Measurements from ENCODE around the gene POLK. TPM values are rescaled to one million over a fixed set of nuclear protein-coding genes. Genes with fewer than 3 reads are reported as not detected.

The POLK gene
- 10 to 100 TPM in 2 of 3 donors, 1 to 10 TPM in 1; 8.0 to 17.3 (median 11.7) TPM for polyA plus RNA-seq

- Mint-ChIP-seq H3K4me1 (peaks cover 42 to 58% of the 10 kb centered on the region in 2 donors), H3K4me3 (peak within 1 kb of the TSS; percentile 89 to 97 (median 95)), H3K27me3 (ENCODE audit: low read depth in 3 of 3) (peaks cover 0 to 3% (median 0%) of the 10 kb centered on the region in 3 donors), H3K36me3 (no peaks in the 10 kb centered on the region), H3K9me3 (no peaks in the 10 kb centered on the region), H3K27ac (peak within 1 kb of the TSS; percentile 85 to 96 (median 92))
- DNase-seq: peak; percentile 80 to 83 (median 83)
These were observed at the start of gene POLK, which contains the start of gene CERT1 for GRCh38 chr5:75511435-75512382. Gene POLK, plus strand, starts transcription at chr5:75511891. Gene CERT1, minus strand, starts transcription at chr5:75511629. Its CDS starts 422 bp downstream, at chr5:75511207.

GRCh38 chr5:75463726-75464125 lies 48.0 kb upstream of the POLK start:
- no peak overlapping the region for H3K4me3 Mint-ChIP-seq

GRCh38 chr5:75465480-75465879 lies 46.2 kb upstream of the POLK start:
- no peak for DNase-seq
- peaks cover 49 to 73% of the 10 kb centered on the region in 2 donors for H3K4me1 Mint-ChIP-seq
- peak overlapping the region in 1 of 6 donors; percentile 11 for H3K27ac Mint-ChIP-seq
- H3K36me3 Mint-ChIP-seq: peaks cover 16 to 24% (median 22%) of the 10 kb centered on the region in 3 donors
- peaks cover 0 to 5% (median 0%) of the 10 kb centered on the region in 3 donors for H3K27me3 Mint-ChIP-seq (ENCODE audit: low read depth in 3 of 3)
- H3K9me3 Mint-ChIP-seq: peaks cover 10 to 29% (median 17%) of the 10 kb centered on the region in 6 donors
- H3K4me3 Mint-ChIP-seq: no peak overlapping the region

More at GRCh38 chr5:75463726-75464125, 48.0 kb upstream of the POLK start:
- peaks cover 4 to 12% (median 5%) of the 10 kb centered on the region in 6 donors for H3K9me3 Mint-ChIP-seq
- H3K4me1 Mint-ChIP-seq: peaks cover 55 to 81% of the 10 kb centered on the region in 2 donors
- peaks cover 0 to 5% (median 0%) of the 10 kb centered on the region in 3 donors for H3K27me3 Mint-ChIP-seq (ENCODE audit: low read depth in 3 of 3)
- DNase-seq: no peak
- H3K27ac Mint-ChIP-seq: peak overlapping the region in 2 of 6 donors; percentile 8 to 72
- H3K36me3 Mint-ChIP-seq: peaks cover 3 to 17% (median 8%) of the 10 kb centered on the region in 3 donors

DNA sequence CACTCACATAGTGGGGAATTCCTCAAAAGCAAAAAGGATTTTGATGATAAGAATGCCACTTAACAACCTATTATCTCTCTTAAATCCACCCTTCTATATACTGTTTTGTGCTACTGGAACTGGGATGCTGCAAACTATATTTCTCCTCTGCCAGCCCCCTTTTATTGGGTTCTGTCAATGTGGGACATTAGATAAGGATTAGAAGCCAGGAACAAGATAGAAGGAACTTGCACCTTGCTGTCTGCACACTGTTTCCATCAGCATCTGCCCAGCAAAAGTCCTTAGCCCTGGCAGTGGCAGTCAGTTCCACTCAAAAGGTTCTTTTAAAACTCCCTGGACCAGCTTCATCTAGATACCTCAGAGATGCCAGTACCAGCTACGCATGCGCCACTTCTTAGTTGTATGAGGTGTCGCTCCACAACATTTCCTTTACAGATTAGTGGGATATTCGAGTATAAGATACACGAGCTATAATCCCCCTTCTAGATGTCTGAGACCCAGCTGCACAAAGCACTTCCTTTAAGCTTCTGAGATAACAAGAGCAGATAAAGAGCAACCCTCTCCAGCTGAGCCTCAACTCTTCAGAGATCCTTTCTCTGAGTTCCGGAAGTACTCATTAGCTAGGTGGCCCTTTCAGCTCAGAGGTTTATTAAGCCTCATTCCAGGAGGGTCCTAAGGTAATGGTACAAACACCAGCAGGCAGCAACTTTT lies 45.5 kb upstream of the POLK start:
- DNase-seq: no peak
- H3K4me3 Mint-ChIP-seq: no peak overlapping the region
- peaks cover 43 to 73% of the 10 kb centered on the region in 2 donors for H3K4me1 Mint-ChIP-seq
- H3K27ac Mint-ChIP-seq: peak overlapping the region in 1 of 6 donors; percentile 46
- H3K9me3 Mint-ChIP-seq: peaks cover 16 to 36% (median 20%) of the 10 kb centered on the region in 6 donors
- peaks cover 23 to 29% (median 28%) of the 10 kb centered on the region in 3 donors for H3K36me3 Mint-ChIP-seq
- H3K27me3 Mint-ChIP-seq (ENCODE audit: low read depth in 3 of 3): peaks cover 0 to 5% (median 0%) of the 10 kb centered on the region in 3 donors

DNA sequence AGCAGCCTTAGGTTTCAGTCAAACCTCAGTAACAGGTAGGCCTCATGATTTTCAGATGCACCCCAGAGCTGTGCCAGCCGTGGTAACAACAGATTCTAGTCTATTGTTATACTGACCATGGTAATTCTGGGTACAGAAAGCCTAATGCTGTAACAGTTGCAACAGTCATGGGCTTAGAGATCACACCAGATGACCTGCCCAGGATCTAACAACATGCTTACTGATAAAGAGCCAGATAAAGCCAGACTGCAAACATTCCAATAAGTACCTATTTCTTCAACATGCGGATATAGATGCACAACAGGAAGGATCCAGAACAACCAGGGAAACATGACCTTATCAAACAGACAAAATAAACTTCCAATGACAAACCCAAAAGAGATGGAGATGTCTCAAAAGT lies 43.1 kb upstream of the POLK start:
- Mint-ChIP-seq H3K36me3 (peaks cover 24 to 28% (median 26%) of the 10 kb centered on the region in 3 donors), H3K9me3 (peaks cover 16 to 36% (median 20%) of the 10 kb centered on the region in 6 donors), H3K4me1 (peaks cover 29 to 60% of the 10 kb centered on the region in 2 donors), H3K27ac (no peak overlapping the region), H3K4me3 (no peak overlapping the region), H3K27me3 (ENCODE audit: low read depth in 3 of 3) (peaks cover 0 to under 1% (median 0%) of the 10 kb centered on the region in 3 donors)
- DNase-seq: no peak

- Mint-ChIP-seq H3K4me3 (no peak overlapping the region), H3K27ac (no peak overlapping the region), H3K36me3 (peaks cover 24 to 28% (median 26%) of the 10 kb centered on the region in 3 donors), H3K4me1 (peaks cover 24 to 57% of the 10 kb centered on the region in 2 donors), H3K27me3 (ENCODE audit: low read depth in 3 of 3) (no peaks in the 10 kb centered on the region), H3K9me3 (peaks cover 16 to 36% (median 20%) of the 10 kb centered on the region in 6 donors)
- DNase-seq: no peak
These were observed 42.7 kb upstream of the POLK start for GRCh38 chr5:75469017-75469416.

- peaks cover 17 to 49% of the 10 kb centered on the region in 2 donors for H3K4me1 Mint-ChIP-seq
- H3K4me3 Mint-ChIP-seq: no peak overlapping the region
- H3K9me3 Mint-ChIP-seq: peaks cover 16 to 36% (median 20%) of the 10 kb centered on the region in 6 donors
- H3K27me3 Mint-ChIP-seq (ENCODE audit: low read depth in 3 of 3): no peaks in the 10 kb centered on the region
- peaks cover 24 to 28% (median 26%) of the 10 kb centered on the region in 3 donors for H3K36me3 Mint-ChIP-seq
- DNase-seq: no peak
- no peak overlapping the region for H3K27ac Mint-ChIP-seq
These were observed 40.5 kb upstream of the POLK start for GRCh38 chr5:75471193-75471592.

- no peak overlapping the region for H3K27ac Mint-ChIP-seq
- H3K36me3 Mint-ChIP-seq: peaks cover 21 to 24% (median 24%) of the 10 kb centered on the region in 3 donors
- peaks cover 14 to 32% (median 20%) of the 10 kb centered on the region in 6 donors for H3K9me3 Mint-ChIP-seq
- no peak overlapping the region for H3K4me3 Mint-ChIP-seq
- DNase-seq: no peak
- H3K4me1 Mint-ChIP-seq: peaks cover 7 to 49% of the 10 kb centered on the region in 2 donors
- H3K27me3 Mint-ChIP-seq (ENCODE audit: low read depth in 3 of 3): no peaks in the 10 kb centered on the region
These were observed 38.7 kb upstream of the POLK start for GRCh38 chr5:75472973-75473372.

DNA sequence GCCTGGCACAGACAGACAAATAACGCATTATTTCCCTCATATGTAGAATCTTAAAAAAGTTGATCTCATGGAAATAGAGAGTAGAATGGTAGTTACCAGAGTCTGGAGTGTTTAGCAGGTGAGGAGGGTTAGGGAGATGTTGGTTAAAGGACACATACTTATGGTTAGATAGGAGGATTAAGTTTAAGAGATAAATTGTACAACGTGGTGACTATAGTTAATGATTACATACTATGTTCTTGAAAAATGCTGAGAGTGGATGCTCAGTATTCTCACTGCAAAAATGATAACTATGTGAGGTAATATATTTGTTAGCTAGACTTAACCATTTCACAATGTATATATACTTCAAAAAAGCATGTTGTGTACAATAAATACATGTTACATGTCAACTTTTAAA lies 38.2 kb upstream of the POLK start:
- no peaks in the 10 kb centered on the region for H3K27me3 Mint-ChIP-seq (ENCODE audit: low read depth in 3 of 3)
- H3K27ac Mint-ChIP-seq: no peak overlapping the region
- no peak for DNase-seq
- H3K4me1 Mint-ChIP-seq: peaks cover 6 to 47% of the 10 kb centered on the region in 2 donors
- H3K9me3 Mint-ChIP-seq: peaks cover 13 to 27% (median 18%) of the 10 kb centered on the region in 6 donors
- H3K36me3 Mint-ChIP-seq: peaks cover 19 to 24% (median 23%) of the 10 kb centered on the region in 3 donors
- H3K4me3 Mint-ChIP-seq: no peak overlapping the region

GRCh38 chr5:75475364-75475763 lies 36.3 kb upstream of the POLK start:
- H3K9me3 Mint-ChIP-seq: peaks cover 0 to 8% (median 5%) of the 10 kb centered on the region in 6 donors
- DNase-seq: no peak
- no peak overlapping the region for H3K4me3 Mint-ChIP-seq
- no peaks in the 10 kb centered on the region for H3K27me3 Mint-ChIP-seq (ENCODE audit: low read depth in 3 of 3)
- no peak overlapping the region for H3K27ac Mint-ChIP-seq
- H3K4me1 Mint-ChIP-seq: peaks cover 7 to 51% of the 10 kb centered on the region in 2 donors
- H3K36me3 Mint-ChIP-seq: peaks cover 7 to 10% (median 9%) of the 10 kb centered on the region in 3 donors

DNA sequence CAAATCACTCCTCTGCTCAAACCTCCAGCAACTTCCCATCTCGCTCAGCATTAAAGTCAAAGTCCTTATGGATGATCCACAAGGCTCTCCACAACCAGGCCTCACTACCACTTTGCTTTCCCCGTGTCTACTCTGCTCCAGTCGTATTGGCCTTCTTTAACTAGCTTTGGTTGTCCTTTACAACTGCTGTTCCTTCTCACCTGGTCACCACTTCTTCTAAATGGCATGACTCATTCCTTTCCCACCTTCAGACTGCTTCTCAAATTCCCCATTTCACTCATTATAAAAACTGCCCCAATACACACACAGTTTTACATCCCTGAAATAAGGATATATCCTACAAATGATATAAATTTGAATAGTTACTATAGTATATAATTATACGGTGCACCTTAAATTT lies 30.7 kb upstream of the POLK start:
- Mint-ChIP-seq H3K9me3 (peaks cover 0 to 5% (median 0%) of the 10 kb centered on the region in 6 donors), H3K27me3 (ENCODE audit: low read depth in 3 of 3) (no peaks in the 10 kb centered on the region), H3K4me1 (peaks cover 27 to 65% of the 10 kb centered on the region in 2 donors), H3K4me3 (no peak overlapping the region), H3K27ac (no peak overlapping the region), H3K36me3 (peaks cover 9 to 19% (median 12%) of the 10 kb centered on the region in 3 donors)
- no peak for DNase-seq

DNA sequence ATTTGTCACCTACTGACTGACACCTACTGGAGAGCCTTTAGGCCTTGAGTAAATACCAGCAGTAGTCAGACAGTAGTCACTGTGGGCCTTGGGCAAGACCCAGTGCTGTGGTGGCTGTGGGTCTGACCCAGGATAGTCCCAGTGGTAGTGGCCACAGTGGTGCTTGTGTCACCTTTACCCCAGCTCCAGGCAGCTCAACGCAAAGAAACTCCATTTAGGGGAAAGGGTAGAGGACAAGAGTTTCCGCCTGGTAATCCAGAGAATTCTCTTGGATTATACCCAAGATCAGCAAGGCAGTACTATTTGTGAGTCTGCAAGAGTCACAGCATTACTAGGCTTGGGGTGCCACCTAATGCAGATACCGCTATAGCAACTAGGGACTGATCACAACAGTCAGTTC lies 29.2 kb upstream of the POLK start:
- Mint-ChIP-seq H3K27me3 (ENCODE audit: low read depth in 3 of 3) (no peaks in the 10 kb centered on the region), H3K4me3 (no peak overlapping the region), H3K4me1 (peaks cover 40 to 67% of the 10 kb centered on the region in 2 donors), H3K27ac (no peak overlapping the region), H3K36me3 (peaks cover 9 to 20% (median 12%) of the 10 kb centered on the region in 3 donors), H3K9me3 (peaks cover 0 to 5% (median 0%) of the 10 kb centered on the region in 6 donors)
- DNase-seq: no peak

GRCh38 chr5:75484605-75485004 lies 27.1 kb upstream of the POLK start:
- Mint-ChIP-seq H3K27me3 (ENCODE audit: low read depth in 3 of 3) (no peaks in the 10 kb centered on the region), H3K36me3 (peaks cover 14 to 31% (median 20%) of the 10 kb centered on the region in 3 donors), H3K9me3 (peaks cover 0 to 5% (median 2%) of the 10 kb centered on the region in 6 donors), H3K27ac (no peak overlapping the region), H3K4me3 (no peak overlapping the region), H3K4me1 (peaks cover 42 to 73% of the 10 kb centered on the region in 2 donors)
- no peak for DNase-seq
